ENCODE data around the gene TMEM109.

GRCh38 chr11:60891103-60891741 lies 22.7 kb upstream of the TMEM109 start:
- TF ChIP-seq CTCF (IDR thresholded peaks at IDR 0.05; ENCODE audit: low read depth, low read length) (no peak), EZH2phosphoT487 (IDR thresholded peaks at IDR 0.05; ENCODE audit: low read depth) (no peak)

Measured in OCI-LY3 (cell line).